GM19193 (cell line): Measurements from ENCODE around the gene MTHFD1L.

Source experiments
- POLR2A ChIP-seq: IDR thresholded peaks from 4 replicates; pipeline ENCODE4 v1.6.1; 2011; ENCODE audit not compliant: insufficient read depth, insufficient read length; ENCODE audit errors: extremely low read depth

MTHFD1L gene

DNA sequence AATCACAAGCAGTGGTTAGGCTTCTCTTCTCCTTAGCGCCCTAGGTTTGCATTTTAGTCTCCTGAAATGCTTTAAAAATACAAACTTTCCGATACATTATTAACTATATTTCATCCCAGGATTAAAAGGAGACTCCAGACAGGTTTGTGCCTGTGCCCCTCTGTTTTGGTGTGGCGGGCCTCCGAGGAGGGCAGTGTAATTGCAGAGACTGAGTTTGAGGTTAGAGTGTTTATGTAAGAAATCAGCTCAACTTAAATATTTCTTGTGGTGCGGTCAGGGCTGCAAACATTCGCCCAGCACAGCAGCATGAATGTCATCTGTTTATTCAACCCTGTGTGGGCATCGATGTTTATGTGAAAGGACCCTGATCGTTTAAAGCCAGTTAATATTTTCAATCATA, 243.9 kb downstream of the MTHFD1L start:
- no peak for TF ChIP-seq POLR2A

DNA sequence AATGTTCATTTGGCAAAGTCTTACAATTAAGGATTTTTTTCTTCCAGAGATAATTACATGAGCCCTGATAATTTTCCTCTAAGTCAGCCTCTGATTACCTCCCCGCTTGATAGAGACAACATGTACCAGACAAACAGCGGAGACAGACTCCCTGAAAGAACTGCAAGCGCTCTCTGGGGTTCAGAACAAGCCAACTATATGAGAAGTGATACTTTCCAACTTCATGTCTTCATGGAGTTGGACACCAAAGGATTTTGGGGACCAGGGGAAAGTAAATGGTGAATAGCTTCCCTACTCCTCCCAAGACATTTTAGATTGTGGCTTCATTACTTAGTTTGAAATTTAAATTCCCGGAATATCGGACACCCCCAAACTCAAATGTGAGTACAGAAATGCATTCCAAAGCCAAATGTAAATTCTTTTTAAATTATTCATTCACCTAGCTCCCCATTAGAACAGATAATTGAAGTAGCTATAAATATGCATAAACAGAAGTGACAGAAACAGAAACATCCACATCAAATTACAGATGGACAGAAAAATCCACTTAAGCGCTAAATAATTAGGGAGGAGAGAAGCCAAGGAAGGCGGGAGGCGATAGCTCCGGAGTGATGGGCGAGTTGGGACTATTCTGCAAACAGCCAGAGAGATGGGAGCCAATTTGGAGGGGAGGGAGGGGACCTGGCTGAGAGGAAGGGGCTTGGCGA, 244.5 kb downstream of the MTHFD1L start:
- no peak for TF ChIP-seq POLR2A

DNA sequence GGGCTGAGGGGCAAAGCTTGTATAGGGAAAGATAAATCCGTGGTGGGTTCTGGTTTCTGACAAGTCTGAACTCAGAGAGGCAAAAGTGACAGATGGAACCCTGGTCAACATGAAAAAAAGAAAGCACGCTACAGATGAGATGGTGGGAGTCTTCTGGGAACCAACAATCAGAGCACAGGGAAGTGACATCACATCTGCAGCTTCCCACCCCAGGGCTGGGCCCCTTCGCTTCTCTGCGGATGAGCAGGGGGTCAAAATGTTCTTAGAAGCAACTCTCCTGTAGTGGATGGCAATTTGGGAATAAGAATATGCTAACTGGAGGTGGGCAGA, 245.0 kb downstream of the MTHFD1L start:
- TF ChIP-seq POLR2A, result no peak

DNA sequence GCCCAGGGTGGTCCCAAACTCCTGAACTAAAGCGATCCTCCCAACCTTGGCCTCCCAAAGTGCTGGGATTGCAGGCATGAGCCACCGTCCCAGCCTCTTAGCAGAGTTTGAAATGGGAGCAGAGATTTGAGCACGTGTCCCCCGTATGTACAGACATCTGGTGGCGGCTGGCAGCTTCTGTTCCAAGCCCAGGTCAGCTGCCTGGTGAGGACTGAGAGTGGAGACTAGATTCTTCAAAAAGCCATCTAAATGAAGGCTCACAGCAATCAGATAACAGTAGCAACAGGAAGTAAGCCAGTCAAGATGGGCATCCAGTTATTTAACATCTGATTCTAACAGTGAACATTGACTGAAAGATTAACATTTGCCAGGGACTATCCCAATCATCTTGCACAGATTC, 246.2 kb downstream of the MTHFD1L start:
- no peak for TF ChIP-seq POLR2A

DNA sequence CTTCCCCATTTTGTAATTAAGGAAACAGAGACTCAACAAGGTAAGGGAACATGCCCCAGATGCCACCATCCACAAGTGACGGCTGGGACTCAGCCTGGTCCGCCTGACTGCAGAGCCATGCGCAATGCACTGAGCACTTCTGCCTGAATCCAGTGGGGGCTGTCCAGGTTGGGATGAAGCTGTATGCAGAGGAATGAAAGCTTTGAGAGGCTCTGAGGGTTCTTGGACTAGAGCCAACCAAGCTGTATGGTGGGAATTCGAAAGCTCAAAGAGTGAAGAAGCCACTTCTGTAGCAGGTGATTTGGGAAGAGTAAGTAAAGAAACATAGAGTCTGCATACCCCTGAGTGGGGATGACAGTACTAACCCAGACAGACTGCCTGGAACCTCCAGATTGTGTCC, 246.6 kb downstream of the MTHFD1L start:
- TF ChIP-seq POLR2A, result no peak

DNA sequence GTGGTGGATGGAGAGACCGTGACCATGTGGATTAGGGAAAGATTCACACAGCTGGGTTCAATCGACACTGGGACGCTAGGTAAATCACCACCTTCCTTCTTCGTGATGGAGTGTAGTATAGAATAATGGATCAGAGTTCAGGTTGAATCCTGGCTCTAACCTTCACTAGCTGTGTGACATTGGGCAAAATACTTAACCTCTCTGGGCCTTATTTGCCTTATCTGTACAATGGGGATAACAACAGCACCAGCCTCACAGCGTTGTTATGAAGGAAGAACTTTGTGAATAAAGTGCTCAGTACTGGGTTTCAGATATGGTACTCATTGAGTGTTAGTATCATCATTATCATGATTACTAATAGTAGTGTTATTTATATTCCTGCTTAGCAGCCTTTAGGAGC, 248.1 kb downstream of the MTHFD1L start:
- TF ChIP-seq POLR2A, result no peak

DNA sequence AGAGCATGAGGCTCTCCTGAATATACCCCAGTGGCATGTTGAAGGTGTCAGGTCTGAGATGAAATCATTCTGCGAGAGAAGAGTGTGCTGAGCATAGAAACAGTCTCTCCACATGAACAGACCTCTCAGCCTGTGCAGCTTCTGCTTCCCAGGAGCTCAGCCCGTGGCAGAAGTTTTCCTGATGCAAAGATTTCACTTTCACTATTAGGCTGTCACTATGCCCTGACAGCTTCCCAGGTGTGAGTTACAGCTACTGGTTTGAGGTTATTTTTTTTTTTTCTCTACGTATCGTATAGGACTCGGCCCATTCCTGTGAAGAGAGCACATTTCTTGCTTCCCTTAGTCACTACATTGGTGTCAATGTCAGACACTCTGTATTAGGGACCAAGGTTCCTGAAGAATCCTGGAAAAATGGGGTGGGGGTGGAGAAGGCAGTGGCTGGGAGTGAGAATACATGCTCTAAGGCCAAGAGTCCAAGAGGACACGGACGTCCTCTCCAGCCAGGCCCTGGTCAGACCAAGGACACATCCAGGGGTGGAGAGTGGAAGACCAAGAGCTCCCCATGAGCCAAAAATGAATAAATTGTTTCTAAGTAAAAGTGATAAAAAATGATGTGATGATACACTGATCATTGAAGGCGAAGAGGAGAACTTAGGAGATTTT, 253.1 kb downstream of the MTHFD1L start:
- TF ChIP-seq POLR2A, result no peak

DNA sequence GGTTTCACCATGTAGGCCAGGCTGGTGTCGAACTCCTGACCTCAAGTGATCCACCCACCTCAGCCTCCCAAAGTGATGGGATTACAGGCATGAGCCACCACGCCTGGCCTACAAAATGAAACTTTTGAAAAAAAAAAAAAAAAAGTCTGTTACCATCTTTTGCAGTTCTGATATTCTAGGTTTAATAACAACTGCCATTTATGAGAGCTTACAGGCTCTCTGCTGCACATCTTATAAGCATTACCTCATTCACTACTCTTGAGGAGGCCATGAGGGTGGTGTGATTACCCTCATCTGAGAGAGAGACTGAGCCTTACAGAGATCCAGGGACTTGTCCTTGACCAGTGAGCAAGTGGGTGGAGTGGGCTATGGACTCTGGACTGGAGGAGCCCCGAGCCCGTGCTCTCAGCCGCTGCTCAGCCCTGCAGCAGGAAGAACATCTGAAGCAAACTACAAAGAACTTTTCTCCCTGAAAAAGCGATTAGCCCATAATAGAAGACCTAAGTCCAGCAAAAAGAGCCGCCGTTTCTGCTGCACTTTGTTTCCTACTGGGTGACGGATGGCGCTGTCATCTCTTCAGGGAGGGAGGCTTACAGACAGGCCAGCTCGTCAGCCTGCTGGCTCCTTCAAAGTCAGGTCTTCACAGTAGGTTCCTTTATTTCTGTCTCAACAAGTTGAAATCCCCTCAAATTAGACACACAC, 254.5 kb downstream of the MTHFD1L start:
- no peak for TF ChIP-seq POLR2A

DNA sequence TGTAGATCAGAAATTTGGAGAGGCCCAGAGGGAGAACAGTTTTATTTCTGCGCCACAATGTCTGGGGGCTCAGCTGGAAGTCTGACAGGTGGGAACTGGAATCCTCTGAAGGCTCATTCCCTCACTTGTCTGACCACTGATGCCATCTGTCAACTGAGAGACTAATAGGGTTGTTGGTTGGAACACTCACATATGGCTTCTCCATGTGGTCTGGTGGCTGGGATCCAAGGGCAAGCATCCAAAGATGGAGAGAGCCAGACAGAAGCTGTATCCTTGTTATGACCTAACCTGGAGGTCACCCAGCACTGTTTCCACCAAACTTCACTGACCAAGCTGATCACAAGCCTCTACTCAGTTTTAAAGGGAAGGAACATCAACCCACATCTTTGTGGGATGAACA, 256.4 kb downstream of the MTHFD1L start:
- TF ChIP-seq POLR2A, result no peak

DNA sequence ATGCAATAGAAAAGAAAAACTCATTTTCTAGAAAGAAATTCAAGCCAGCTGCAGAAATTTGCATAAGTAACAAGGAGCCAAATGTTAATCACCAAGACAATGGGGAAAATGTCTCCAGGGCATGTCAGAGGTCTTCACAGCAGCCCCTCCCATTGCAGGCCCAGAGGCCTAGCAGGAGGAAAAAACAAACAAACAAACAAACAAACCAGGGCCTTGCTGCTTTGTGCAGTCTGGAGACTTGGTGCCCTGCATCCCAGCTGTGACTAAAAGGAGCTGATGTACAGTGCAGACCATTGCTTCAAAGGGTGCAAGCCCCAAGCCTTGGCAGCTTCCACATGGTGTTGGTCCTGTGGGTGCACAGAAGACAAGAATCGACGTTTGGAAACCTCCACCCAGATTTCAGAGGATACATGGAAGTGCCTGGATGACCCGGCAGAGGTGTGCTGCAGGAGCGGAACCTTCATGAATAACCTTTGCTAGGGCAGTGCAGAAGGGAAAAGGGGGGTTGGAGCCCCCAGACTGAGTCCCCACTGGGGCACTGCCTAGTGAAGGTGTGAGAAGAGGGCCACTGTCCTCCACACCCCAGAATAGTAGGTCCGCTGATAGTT, 263.4 kb downstream of the MTHFD1L start:
- no peak for TF ChIP-seq POLR2A

DNA sequence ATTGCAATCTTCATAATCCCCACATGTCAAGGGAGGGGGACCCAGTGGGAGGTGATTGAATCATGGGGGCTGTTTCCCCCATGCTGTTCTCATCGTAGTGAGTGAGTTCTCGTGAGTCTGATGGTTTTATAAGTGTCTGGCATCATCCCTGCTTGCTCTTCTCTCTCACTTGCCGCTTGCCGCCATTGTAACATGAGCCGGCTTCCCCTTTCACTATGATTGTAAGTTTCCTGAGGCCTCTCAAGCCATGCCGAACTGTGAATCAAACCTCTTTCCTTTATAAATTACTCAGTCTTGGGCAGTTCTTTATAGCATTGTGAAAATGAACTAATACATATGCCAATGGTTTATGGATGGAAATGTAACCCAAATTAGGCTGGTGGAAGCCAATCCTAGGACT, 264.8 kb downstream of the MTHFD1L start:
- TF ChIP-seq POLR2A, result no peak

DNA sequence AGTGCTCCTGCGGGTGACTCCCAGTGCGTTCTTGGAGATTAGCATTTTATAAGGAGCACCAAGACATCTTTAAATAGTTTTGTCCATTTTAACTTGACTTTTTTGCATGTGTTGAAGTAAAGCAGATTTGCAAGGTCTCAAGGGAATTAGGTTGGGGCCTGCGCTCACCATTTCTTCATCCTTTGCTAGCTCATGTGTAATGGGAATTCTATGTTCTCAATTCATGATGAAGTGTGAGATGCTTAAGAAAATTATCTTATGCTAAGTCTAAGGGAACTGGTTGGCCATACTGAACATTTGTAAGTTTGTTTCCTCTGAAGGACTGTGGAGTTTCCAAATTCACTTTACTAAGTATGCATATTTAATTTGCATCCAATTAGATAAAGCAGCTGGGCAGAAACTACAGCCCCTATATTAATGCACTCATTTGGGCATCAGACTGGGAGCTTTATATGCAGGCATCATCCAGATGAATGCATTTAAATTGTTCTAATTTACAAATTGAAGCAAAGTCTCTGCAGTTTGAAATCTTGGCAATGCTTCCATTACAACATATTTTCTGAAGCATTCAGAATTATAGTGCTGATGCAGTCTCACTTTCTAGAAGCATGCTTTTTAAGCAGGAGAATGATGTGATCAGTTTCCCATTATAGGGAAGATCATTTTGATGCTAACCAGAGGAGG, 266.0 kb downstream of the MTHFD1L start:
- TF ChIP-seq POLR2A, result no peak

DNA sequence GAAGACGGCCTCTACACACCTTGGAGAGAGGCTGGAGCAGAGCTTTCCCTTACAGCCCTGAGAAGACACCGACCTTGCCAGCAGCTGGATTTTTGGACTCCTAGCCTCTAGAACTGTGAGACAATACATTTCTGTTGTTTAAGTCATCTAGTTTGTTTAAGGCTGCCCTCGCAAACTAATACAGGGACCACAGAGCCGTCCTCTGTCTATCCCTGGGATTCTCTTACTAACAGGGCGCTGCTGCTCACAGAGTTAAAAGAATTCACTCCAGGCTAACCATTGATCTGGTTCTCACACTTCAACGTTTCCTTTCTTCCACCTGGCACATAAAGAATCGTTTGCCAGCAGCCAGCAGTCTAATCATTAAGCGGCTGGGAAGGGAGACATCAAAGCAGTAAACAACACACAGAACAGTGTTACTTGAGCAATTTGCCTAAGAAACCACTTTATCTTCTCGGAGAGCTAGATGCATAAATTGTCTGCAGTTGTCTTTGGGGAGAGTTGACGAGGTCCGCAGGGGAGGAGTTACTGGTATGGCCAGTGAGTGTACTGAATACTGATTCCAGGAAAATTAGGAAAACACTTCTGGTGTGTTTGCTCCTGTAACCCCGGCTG, 270.7 kb downstream of the MTHFD1L start:
- no peak for TF ChIP-seq POLR2A

DNA sequence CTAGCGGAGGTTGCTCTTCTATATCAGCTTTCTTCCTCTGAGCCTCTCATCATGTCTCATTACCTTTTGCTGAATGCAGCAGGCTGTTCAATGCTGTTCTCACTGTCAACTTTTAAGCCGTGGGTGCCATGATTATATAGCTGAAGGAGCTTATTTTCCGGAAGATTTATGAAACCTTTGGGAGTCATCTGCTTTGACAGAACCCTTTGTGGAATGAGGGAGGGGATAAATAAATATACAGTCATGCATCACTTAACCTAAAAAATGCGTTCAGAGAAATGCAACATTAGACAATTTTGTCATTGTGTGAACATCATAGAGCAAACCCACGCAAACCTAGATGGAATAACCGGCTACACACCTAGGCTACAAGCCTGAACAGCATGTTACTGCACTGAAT, 272.0 kb downstream of the MTHFD1L start:
- TF ChIP-seq POLR2A, result no peak

DNA sequence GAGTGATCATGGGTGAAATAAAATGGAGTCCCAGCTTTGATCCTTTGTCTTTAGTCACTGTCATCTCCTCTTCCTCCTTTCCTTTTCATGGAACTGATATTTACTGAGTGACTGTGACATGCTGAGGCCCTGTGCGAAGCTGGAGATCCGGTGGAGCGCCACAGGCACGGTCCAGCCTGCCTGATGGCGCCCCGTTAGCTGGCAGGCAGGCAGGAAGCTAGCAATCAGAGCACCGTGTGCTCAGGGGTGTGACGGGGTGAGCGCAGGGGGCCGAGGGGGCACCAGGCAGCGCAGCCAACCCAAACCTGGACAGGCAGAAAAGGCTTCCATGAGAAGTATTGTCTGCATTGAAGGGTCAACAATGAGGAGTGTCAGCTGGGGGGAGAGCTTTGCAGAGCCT, 274.0 kb downstream of the MTHFD1L start:
- TF ChIP-seq POLR2A, result no peak
